ENCODE measurements around the gene APOBEC3B.

The APOBEC3B gene

DNA sequence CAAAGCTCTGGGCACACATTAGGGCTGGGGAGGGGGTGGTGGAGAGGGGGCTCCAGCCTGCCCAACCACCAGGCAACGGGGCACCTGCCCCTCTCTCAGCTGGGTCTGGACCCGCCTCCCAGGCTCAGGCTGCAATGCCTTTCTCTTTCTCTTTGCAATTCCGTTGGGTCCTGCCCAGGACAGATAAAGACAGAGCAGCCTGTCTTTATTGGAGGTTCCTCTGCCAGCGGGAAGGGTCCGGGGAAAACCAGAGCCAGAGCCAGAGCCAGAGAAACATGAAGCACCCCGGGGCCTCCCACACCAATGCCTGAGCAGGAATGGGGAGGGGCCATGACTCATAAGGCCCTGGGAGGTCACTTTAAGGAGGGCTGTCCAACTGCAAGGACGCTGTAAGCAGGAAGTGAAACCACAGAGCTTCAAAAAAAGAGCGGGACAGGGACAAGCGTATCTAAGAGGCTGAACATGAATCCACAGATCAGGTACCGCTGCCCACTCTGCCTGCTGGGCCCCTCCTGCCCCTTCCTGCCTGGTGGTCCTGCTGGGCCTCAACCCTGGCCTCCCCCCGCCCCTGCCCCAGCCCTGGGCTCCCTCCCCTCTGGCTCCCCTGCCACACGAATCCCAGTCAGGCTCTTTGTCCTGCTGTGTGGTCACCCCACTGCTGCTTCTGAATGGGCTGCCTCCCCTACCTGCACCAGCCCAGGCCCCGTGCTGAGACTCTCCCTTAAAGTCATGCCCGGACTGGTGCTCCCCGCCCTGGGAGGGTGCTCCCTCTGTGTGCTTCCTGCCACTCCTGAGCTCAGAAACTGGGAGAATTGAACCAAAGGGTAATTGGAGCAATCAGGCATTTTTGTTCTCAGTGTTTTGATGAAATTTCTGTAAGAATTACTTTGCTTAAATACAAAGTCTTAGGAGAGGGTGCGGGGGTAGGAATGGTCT is at the start of gene APOBEC3B:
Gene APOBEC3B, plus strand, starts transcription at position 356 of the 936 bp plus-strand sequence. Its CDS starts 107 bp downstream, at position 463.
- H3K27ac ChIP-seq = peak within 1 kb of the TSS; percentile 33; the same call in 1 of the 2 replicates

DNA sequence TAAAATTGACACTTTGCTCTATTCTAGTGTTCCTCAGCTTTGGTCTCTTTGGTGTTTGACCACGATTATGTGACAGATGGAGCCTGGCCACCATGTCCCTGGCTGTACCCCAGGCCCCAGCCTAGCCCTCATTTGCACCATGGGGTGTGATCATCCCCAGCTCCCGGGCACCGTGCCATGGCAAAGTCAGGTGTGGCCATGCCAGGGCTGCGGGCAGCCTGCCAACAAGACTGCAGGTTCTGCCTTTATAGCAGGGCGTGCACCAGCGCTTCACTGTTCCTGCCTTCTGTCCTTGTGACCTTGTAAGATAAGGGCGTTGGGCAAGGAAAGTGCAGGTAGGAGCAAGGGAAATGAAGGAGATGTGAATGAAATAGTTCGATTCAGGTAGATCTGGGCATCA is 47.1 kb upstream of the APOBEC3B start:
- peak overlapping the region; percentile 44 for H3K27ac ChIP-seq
- TF ChIP-seq ZFX (IDR thresholded peaks at IDR 0.05; ENCODE audit: borderline replicate concordance) = no peak
- TF ChIP-seq, protein P1, sequence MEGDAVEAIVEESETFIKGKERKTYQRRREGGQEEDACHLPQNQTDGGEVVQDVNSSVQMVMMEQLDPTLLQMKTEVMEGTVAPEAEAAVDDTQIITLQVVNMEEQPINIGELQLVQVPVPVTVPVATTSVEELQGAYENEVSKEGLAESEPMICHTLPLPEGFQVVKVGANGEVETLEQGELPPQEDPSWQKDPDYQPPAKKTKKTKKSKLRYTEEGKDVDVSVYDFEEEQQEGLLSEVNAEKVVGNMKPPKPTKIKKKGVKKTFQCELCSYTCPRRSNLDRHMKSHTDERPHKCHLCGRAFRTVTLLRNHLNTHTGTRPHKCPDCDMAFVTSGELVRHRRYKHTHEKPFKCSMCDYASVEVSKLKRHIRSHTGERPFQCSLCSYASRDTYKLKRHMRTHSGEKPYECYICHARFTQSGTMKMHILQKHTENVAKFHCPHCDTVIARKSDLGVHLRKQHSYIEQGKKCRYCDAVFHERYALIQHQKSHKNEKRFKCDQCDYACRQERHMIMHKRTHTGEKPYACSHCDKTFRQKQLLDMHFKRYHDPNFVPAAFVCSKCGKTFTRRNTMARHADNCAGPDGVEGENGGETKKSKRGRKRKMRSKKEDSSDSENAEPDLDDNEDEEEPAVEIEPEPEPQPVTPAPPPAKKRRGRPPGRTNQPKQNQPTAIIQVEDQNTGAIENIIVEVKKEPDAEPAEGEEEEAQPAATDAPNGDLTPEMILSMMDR (IDR thresholded peaks at IDR 0.05) = no peak

More for the DNA sequence above, at the start of gene APOBEC3B:
- TF ChIP-seq ZFX (IDR thresholded peaks at IDR 0.05; ENCODE audit: borderline replicate concordance) = no peak
- TF ChIP-seq, protein P1 (IDR thresholded peaks at IDR 0.05) = no peak

DNA sequence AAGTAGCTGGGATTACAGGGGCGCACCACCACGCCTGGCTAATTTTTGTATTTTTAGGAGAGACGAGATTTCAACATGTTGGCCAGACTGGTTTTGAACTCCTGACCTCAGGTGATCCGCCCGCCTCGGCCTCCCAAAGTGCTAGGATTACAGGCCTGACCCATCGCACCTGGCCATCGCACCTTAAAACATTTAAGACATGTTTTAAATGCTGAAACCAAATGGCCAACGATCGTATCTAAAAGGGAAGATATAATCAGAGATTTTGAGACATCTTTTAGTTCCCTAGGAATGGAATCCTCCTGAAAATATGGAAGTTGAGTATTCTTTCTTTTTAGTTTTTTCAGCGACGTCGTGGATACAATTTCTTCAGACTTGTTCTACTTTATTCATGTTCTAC is 46.5 kb upstream of the APOBEC3B start:
- peak overlapping the region; percentile 44 for H3K27ac ChIP-seq
- TF ChIP-seq ZFX (IDR thresholded peaks at IDR 0.05; ENCODE audit: borderline replicate concordance) = no peak
- TF ChIP-seq, protein P1 (IDR thresholded peaks at IDR 0.05) = no peak

DNA sequence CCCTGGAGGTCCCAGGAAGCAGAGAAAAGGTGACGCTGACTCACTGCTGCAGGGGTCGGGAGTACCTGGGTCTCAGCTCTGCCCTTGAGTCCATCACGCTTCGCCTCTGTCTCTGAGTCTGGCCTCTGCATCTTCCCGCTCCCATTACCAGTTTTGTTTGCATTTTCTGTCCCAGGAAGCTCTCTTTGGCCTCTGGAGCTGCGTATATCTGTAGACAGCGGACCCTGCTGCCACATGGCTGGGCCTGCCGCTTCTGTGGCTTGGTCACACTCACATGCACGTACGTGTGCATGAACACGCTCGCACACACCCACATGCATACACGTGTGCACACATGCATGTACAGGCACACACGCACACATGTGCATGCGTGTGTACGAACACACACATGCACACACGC is 45.6 kb upstream of the APOBEC3B start:
- TF ChIP-seq, protein P1 (IDR thresholded peaks at IDR 0.05) = no peak
- TF ChIP-seq ZFX (IDR thresholded peaks at IDR 0.05; ENCODE audit: borderline replicate concordance) = no peak
- H3K27ac ChIP-seq = no peak overlapping the region

DNA sequence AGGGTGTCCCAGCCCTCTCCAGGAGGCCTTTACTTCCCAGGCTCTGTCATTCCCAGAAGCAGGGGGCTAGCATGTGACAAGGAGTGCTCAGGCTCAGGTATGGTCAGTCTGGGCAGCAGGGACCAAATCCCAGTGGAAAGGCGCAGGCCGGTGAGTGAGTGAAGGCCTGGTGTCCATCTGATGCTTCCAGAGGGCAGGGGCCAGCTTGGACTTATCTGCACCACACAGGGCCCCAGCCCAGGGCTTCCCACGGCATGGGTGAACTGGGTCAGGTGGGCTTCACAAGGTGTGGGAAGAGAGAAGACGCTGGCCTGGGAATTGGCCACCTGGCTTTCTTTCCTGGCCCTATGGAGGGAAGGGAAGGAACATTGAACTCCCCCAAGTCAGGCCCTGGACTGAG is 45.1 kb upstream of the APOBEC3B start:
- TF ChIP-seq ZFX (IDR thresholded peaks at IDR 0.05; ENCODE audit: borderline replicate concordance) = no peak
- TF ChIP-seq, protein P1 (IDR thresholded peaks at IDR 0.05) = no peak
- H3K27ac ChIP-seq = no peak overlapping the region

DNA sequence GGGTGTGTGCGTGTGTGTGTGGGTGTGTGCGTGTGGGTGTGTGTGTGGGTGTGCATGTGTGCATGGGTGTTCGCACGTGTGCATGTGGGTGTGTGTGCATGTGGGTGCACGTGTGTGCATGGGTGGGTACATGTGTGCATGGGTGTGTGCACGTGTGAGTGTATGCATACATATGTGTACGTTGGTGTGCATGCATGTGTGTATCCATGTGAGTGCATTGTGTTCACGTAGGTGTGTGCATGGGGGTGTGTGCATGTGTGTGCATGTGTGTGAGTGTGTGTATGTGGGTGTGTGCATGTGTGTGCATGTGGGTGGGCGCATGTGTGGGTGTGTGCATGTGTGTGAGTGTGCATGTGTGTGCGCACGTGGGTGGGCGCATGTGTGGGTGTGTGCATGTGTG is 44.6 kb upstream of the APOBEC3B start:
- H3K27ac ChIP-seq = no peak overlapping the region
- TF ChIP-seq, protein P1 (IDR thresholded peaks at IDR 0.05) = no peak
- TF ChIP-seq ZFX (IDR thresholded peaks at IDR 0.05; ENCODE audit: borderline replicate concordance) = no peak

DNA sequence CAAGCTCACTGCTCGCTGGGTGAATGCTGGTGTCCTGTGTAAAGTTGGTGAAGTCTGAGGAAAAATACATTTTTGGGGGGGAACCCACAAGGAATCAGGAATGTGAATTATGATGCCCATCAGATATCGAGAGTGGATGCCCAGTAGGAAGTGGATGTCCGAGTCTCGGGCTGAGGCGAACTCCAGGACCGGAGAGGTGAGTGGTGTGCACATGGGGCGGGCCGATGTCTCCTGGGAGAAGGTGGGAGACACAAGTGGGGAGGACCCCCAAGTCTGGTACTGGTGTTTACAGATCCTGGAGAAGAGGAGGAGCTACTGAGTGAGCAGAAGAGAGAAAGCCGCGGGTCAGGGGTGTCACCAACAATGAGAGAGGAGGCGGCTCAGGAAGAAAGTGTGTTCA is 43.9 kb upstream of the APOBEC3B start:
- TF ChIP-seq, protein P1 (IDR thresholded peaks at IDR 0.05) = no peak
- no peak for TF ChIP-seq ZFX (IDR thresholded peaks at IDR 0.05; ENCODE audit: borderline replicate concordance)
- no peak overlapping the region for H3K27ac ChIP-seq
